ENCODE data around the gene RNASEH2B. TPM values are rescaled to one million over a fixed set of nuclear protein-coding genes. Genes with fewer than 3 reads are reported as not detected.

RNASEH2B gene
- total RNA-seq, 1 donor from 2014 or later, result 22.3 TPM

GRCh38 chr13:50887151-50887550 lies 22.4 kb upstream of the RNASEH2B start:
- no peaks in the 10 kb centered on the region for H3K4me1 Mint-ChIP-seq (ENCODE audit: low read depth)
- DNase-seq (ENCODE audit: low spot score), result no peak
- H3K9me3 Mint-ChIP-seq (ENCODE audit: low read depth), result peaks cover 12% of the 10 kb centered on the region
- no peak for TF ChIP-seq CTCF (IDR thresholded peaks at IDR 0.05)
- H3K27me3 Mint-ChIP-seq (ENCODE audit: low read depth), result no peaks in the 10 kb centered on the region
- no peak overlapping the region for H3K4me3 Mint-ChIP-seq (ENCODE audit: unreplicated experiment)
- H3K36me3 Mint-ChIP-seq (ENCODE audit: low read depth), result peaks cover 5% of the 10 kb centered on the region
- H3K27ac Mint-ChIP-seq (ENCODE audit: unreplicated experiment), result no peak overlapping the region

- no peak for DNase-seq (ENCODE audit: low spot score)
- peaks cover 8% of the 10 kb centered on the region for H3K9me3 Mint-ChIP-seq (ENCODE audit: low read depth)
- no peak overlapping the region for H3K4me3 Mint-ChIP-seq (ENCODE audit: unreplicated experiment)
- no peaks in the 10 kb centered on the region for H3K27me3 Mint-ChIP-seq (ENCODE audit: low read depth)
- peaks cover 7% of the 10 kb centered on the region for H3K4me1 Mint-ChIP-seq (ENCODE audit: low read depth)
- no peak overlapping the region for H3K27ac Mint-ChIP-seq (ENCODE audit: unreplicated experiment)
- peaks cover 2% of the 10 kb centered on the region for H3K36me3 Mint-ChIP-seq (ENCODE audit: low read depth)
- no peak for TF ChIP-seq CTCF (IDR thresholded peaks at IDR 0.05)
Observed at GRCh38 chr13:50888362-50888761, 21.2 kb upstream of the RNASEH2B start.

- peaks cover 8% of the 10 kb centered on the region for H3K9me3 Mint-ChIP-seq (ENCODE audit: low read depth)
- TF ChIP-seq CTCF (IDR thresholded peaks at IDR 0.05), result no peak
- H3K27ac Mint-ChIP-seq (ENCODE audit: unreplicated experiment), result no peak overlapping the region
- no peak for DNase-seq (ENCODE audit: low spot score)
- H3K27me3 Mint-ChIP-seq (ENCODE audit: low read depth), result no peaks in the 10 kb centered on the region
- no peak overlapping the region for H3K4me3 Mint-ChIP-seq (ENCODE audit: unreplicated experiment)
- peaks cover 15% of the 10 kb centered on the region for H3K4me1 Mint-ChIP-seq (ENCODE audit: low read depth)
- peaks cover 2% of the 10 kb centered on the region for H3K36me3 Mint-ChIP-seq (ENCODE audit: low read depth)
Observed at GRCh38 chr13:50889317-50889716, 20.3 kb upstream of the RNASEH2B start.

- no peaks in the 10 kb centered on the region for H3K27me3 Mint-ChIP-seq (ENCODE audit: low read depth)
- no peak overlapping the region for H3K27ac Mint-ChIP-seq (ENCODE audit: unreplicated experiment)
- no peak for TF ChIP-seq CTCF (IDR thresholded peaks at IDR 0.05)
- peaks cover 15% of the 10 kb centered on the region for H3K4me1 Mint-ChIP-seq (ENCODE audit: low read depth)
- H3K4me3 Mint-ChIP-seq (ENCODE audit: unreplicated experiment), result no peak overlapping the region
- H3K9me3 Mint-ChIP-seq (ENCODE audit: low read depth), result peaks cover 3% of the 10 kb centered on the region
- peaks cover 2% of the 10 kb centered on the region for H3K36me3 Mint-ChIP-seq (ENCODE audit: low read depth)
- no peak for DNase-seq (ENCODE audit: low spot score)
Observed at GRCh38 chr13:50891206-50891605, 18.4 kb upstream of the RNASEH2B start.

GRCh38 chr13:50892210-50892944 lies 17.2 kb upstream of the RNASEH2B start:
- no peaks in the 10 kb centered on the region for H3K9me3 Mint-ChIP-seq (ENCODE audit: low read depth)

More at GRCh38 chr13:50892210-50892944, 17.2 kb upstream of the RNASEH2B start:
- no peak for DNase-seq (ENCODE audit: low spot score)
- TF ChIP-seq CTCF (IDR thresholded peaks at IDR 0.05), result no peak
- H3K27ac Mint-ChIP-seq (ENCODE audit: unreplicated experiment), result no peak overlapping the region
- no peaks in the 10 kb centered on the region for H3K27me3 Mint-ChIP-seq (ENCODE audit: low read depth)
- no peak overlapping the region for H3K4me3 Mint-ChIP-seq (ENCODE audit: unreplicated experiment)
- no peaks in the 10 kb centered on the region for H3K36me3 Mint-ChIP-seq (ENCODE audit: low read depth)
- H3K4me1 Mint-ChIP-seq (ENCODE audit: low read depth), result peaks cover 18% of the 10 kb centered on the region
